Dermis lymphatic vessel endothelial cell (primary cell): ENCODE measurements around the gene TEKT2. TPM values are rescaled to one million over a fixed set of nuclear protein-coding genes. Genes with fewer than 3 reads are reported as not detected.

ENCODE experiments used
- total RNA-seq: library from RNA; depleted of rRNA; stranded (reverse); fragments of >200 nt; gene quantifications from 2 replicates; pipeline ENCODE4 v1.2.1, GENCODE V29; 2014

TEKT2 gene, protein sequence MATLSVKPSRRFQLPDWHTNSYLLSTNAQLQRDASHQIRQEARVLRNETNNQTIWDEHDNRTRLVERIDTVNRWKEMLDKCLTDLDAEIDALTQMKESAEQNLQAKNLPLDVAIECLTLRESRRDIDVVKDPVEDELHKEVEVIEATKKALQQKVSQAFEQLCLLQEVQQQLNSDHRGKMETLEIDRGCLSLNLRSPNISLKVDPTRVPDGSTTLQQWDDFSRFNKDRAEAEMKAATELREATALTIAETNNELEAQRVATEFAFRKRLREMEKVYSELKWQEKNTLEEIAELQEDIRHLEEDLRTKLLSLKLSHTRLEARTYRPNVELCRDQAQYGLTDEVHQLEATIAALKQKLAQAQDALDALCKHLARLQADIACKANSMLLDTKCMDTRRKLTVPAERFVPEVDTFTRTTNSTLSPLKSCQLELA
- total RNA-seq = 0.33 and 0.34 TPM in 2 replicates

GRCh38 chr1:36083635-36084496, at the start of gene TEKT2:
Gene TEKT2 (plus strand): TSS chr1:36084094. CDS start chr1:36084922, 828 bp downstream.

GRCh38 chr1:36088577-36089392, 4.9 kb downstream of the TEKT2 start, which contains the start of gene ADPRS:
Gene ADPRS (plus strand): TSS chr1:36088892. CDS start chr1:36088905, 13 bp downstream.

DNA sequence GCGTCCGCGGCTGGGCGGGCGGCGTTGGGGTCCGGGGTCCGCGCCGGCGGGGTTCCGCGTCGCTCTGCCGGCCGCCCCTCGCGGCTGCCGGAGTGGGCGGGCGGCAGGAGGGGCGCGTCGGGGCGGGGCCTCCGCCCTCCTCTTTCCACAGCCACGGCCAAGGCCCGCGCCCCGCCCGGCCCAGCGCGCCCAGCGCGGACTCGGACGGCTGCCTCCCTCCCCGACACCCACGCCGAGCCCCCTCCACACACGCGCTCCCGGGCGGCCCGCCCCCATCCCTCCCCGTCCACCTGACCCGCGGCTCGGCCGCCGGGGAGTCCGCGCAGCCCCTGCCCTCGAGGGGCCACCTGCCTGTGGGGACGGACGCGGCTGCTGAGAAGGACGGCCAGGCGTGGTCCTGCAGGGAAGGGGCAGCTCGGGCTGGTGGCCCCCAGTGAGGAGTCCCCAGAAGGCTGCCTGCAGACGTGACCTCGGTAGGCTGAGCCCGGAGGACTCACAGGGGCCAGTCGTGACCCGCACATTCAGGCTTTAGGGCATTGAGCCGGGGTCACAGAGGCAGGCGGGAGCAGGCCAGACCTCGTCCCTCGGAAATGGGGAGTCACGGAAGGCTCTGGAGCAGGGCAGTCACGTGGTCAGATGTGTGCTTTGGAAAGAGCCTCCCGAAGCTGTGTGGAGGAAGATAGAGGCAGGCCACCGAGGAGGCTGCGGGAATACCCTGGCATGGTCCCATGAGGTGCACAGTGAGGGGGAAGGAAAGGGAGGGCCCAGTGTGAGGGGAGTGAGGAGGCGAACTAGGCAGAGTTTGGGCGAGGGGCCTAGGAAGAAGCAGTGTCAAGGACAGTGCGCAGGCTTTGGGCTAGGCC, 41.5 kb downstream of the TEKT2 start, which contains the start of gene COL8A2:
COL8A2 (minus strand) TSS at position 94 of the 863 bp plus-strand sequence. CDS start 24,980 bp downstream, outside the sequence.

Other genes starting within 250 kb of the TEKT2 start
- 10.0 and 11.9 TPM in 2 replicates for gene AGO1, start 200.9 kb upstream of the TEKT2 start, total RNA-seq
- 9.3 and 11.1 TPM in 2 replicates for gene AGO3, start 153.0 kb upstream of the TEKT2 start, total RNA-seq
- 25.1 and 33.5 TPM in 2 replicates for gene ADPRS, start 4.8 kb downstream of the TEKT2 start, total RNA-seq
- gene COL8A2, start 41.1 kb downstream of the TEKT2 start, total RNA-seq = 0.86 and 1.1 TPM in 2 replicates
- 66.6 and 85.8 TPM in 2 replicates for gene TRAPPC3, start 65.4 kb downstream of the TEKT2 start, total RNA-seq
- 38.0 and 38.4 TPM in 2 replicates for gene MAP7D1, start 72.1 kb downstream of the TEKT2 start, total RNA-seq
- gene THRAP3, start 140.3 kb downstream of the TEKT2 start, total RNA-seq = 124 and 137 TPM in 2 replicates
- 0.65 and 0.77 TPM in 2 replicates for gene SH3D21, start 222.3 kb downstream of the TEKT2 start, total RNA-seq
- gene EVA1B, start 239.6 kb downstream of the TEKT2 start, total RNA-seq = 89.6 and 91.5 TPM in 2 replicates